Measurements from ENCODE around the gene POF1B.

The POF1B gene, protein sequence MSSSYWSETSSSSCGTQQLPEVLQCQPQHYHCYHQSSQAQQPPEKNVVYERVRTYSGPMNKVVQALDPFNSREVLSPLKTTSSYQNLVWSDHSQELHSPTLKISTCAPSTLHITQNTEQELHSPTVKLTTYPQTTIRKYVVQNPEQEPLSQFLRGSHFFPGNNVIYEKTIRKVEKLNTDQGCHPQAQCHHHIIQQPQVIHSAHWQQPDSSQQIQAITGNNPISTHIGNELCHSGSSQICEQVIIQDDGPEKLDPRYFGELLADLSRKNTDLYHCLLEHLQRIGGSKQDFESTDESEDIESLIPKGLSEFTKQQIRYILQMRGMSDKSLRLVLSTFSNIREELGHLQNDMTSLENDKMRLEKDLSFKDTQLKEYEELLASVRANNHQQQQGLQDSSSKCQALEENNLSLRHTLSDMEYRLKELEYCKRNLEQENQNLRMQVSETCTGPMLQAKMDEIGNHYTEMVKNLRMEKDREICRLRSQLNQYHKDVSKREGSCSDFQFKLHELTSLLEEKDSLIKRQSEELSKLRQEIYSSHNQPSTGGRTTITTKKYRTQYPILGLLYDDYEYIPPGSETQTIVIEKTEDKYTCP

GRCh38 chrX:85379174-85379907 lies at the start of gene POF1B:
TSS of gene POF1B (minus strand) at chrX:85379665. CDS start at chrX:85379454, 211 bp downstream.
- no peak for DNase-seq (ENCODE audit: extremely low spot score)
- ChIA-PET POLR2A (no interaction called here), CTCF (no interaction called here)
- TF ChIP-seq CTCF (IDR thresholded peaks at IDR 0.05; ENCODE audit: control extremely low read depth, extremely low read depth, low read depth, missing control alignments) = no peak

GRCh38 chrX:85429066-85429465 lies 49.6 kb upstream of the POF1B start:
- ChIA-PET POLR2A (no interaction called here), CTCF (no interaction called here)

DNA sequence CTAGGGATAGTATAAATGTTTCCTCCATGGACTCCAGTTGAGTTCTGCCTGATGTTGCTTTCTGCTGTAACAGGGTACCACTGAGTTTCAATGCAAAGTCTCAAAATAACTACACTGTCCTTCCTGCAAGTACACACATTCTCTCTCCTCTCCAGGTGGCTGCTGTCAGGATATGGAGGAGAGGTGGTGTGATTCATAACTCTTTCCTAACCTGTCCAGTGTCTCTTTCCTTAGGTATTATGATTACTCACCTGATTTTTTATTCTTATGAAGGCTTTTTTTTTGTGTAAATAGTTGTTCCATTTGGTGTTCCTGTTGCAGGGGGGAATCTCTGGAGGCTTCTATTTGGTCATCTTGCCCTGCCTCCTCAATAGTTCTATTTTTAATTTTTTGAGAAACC lies 39.8 kb upstream of the POF1B start:
- ChIA-PET POLR2A (no interaction called here), CTCF (no interaction called here)
- DNase-seq (ENCODE audit: extremely low spot score) = no peak
- TF ChIP-seq CTCF (IDR thresholded peaks at IDR 0.05; ENCODE audit: control extremely low read depth, extremely low read depth, low read depth, missing control alignments) = no peak

More at GRCh38 chrX:85429066-85429465, 49.6 kb upstream of the POF1B start:
- no peak for TF ChIP-seq CTCF (IDR thresholded peaks at IDR 0.05; ENCODE audit: control extremely low read depth, extremely low read depth, low read depth, missing control alignments)
- no peak for DNase-seq (ENCODE audit: extremely low spot score)

GRCh38 chrX:85391878-85392238 lies 12.4 kb upstream of the POF1B start:
- ChIA-PET CTCF (no interaction called here), POLR2A (no interaction called here)
- no peak for TF ChIP-seq CTCF (IDR thresholded peaks at IDR 0.05; ENCODE audit: control extremely low read depth, extremely low read depth, low read depth, missing control alignments)
- no peak for DNase-seq (ENCODE audit: extremely low spot score)

DNA sequence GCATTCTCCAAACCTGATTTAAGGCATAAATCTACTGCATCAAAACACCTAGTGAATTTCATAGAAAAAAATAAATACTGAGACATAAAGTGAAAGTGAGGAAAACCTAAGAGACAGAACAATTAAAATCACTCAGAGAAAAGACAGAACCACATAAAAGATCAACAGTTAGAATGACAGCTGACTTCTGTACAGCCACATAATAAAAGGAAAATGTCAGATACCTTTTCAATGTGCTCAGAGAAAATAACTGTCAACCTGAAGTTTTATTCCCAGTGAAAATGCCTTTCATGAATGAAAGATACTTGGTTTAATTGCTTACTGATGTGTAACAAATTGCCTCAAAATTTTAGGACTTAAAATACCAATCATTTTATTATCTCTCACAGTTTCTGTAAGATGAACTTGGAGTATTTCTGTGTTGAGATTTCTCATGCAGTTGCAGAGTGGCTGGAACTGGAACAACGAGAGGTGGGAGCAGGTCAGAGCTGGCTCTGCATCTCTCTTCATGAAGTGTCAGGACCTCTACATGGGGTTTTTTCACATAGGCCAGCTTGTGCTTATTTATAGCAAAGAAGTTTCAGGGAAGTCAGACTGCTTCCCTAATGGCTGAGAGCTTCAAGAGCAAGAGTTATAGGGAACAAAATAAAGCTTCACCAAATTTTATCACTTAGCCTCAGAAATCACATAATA lies 11.9 kb upstream of the POF1B start:
- no peak for DNase-seq (ENCODE audit: extremely low spot score)
- POLR2A ChIA-PET = no interaction called here
- CTCF ChIA-PET = no interaction called here
- no peak for TF ChIP-seq CTCF (IDR thresholded peaks at IDR 0.05; ENCODE audit: control extremely low read depth, extremely low read depth, low read depth, missing control alignments)

GRCh38 chrX:85381602-85382001 lies 2.1 kb upstream of the POF1B start:
- CTCF ChIA-PET = no interaction called here
- POLR2A ChIA-PET = no interaction called here
- DNase-seq (ENCODE audit: extremely low spot score) = no peak
- no peak for TF ChIP-seq CTCF (IDR thresholded peaks at IDR 0.05; ENCODE audit: control extremely low read depth, extremely low read depth, low read depth, missing control alignments)

All from GM10248 (cell line).